ENCODE measurements around the gene TMEM63B. TPM values are rescaled to one million over a fixed set of nuclear protein-coding genes. Genes with fewer than 3 reads are reported as not detected.
"Not testable (repeated sequence)": the region's sequence is repeated elsewhere in the genome, so short reads cannot be mapped to it uniquely, and the experiment has no call there.

Gene TMEM63B
- polyA plus RNA-seq, 3 donors: 1.3 to 25.7 (median 1.9) TPM

GRCh38 chr6:44193307-44193910 lies 66.1 kb downstream of the TMEM63B start:
- no peaks in the 10 kb centered on the region for H3K9me3 ChIP-seq (replicated peaks in 1 of 2; ENCODE audit: control insufficient read depth in 1 of 2, insufficient read depth in 1 of 2, low read length in 2 of 2)
- H3K27me3 ChIP-seq (ENCODE audit: control insufficient read depth in 2 of 2, insufficient read depth in 2 of 2, low read length in 2 of 2): no peaks in the 10 kb centered on the region
- H3K27ac ChIP-seq (ENCODE audit: low read depth in 1 of 2, low read length in 2 of 2): no peak overlapping the region
- no peak overlapping the region for H3K4me2 ChIP-seq (replicated peaks; ENCODE audit: extremely low read depth, low read length, poor library complexity, severe bottlenecking)
- intact Hi-C loops (cut with micrococcal nuclease): no loop called here
- Mint-ChIP-seq H3K4me3 (no peak overlapping the region), H3K36me3 (no peaks in the 10 kb centered on the region), H3K27ac (peak overlapping the region in 1 of 7 donors; percentile 83), H3K4me1 (peaks cover 11% of the 10 kb centered on the region), H3K27me3 (ENCODE audit: low read depth in 3 of 3) (peaks cover 0 to 2% (median 2%) of the 10 kb centered on the region in 3 donors), H3K9me3 (peaks cover 0 to 2% (median 0%) of the 10 kb centered on the region in 7 donors)
- H3K9ac ChIP-seq (ENCODE audit: insufficient read depth, low read length, poor library complexity, severe bottlenecking): no peak overlapping the region
- H3K36me3 ChIP-seq (replicated peaks in 1 of 2; ENCODE audit: control insufficient read depth in 1 of 2, insufficient read depth in 2 of 2, low read length in 2 of 2): no peaks in the 10 kb centered on the region
- H3K79me2 ChIP-seq (ENCODE audit: insufficient read depth, low read length): no peaks in the 10 kb centered on the region
- no peaks in the 10 kb centered on the region for H4K20me1 ChIP-seq (ENCODE audit: insufficient read depth, low read length)
- H3K4me1 ChIP-seq (ENCODE audit: control insufficient read depth in 1 of 2, insufficient read depth in 2 of 2, low read length in 2 of 2): peaks cover 9% of the 10 kb centered on the region in 2 donors
- DNase-seq: no peak
- no peak overlapping the region for H3K4me3 ChIP-seq (replicated peaks in 1 of 3; ENCODE audit: low read depth in 2 of 3, low read length in 3 of 3)
- no peak overlapping the region for H2AFZ ChIP-seq (ENCODE audit: insufficient read depth, low read depth, low read length, poor library complexity, severe bottlenecking)
- TF ChIP-seq CTCF (IDR thresholded peaks at IDR 0.05): no peak
- 98% methylated on average over 5 of the region's 8 CpGs for WGBS (ENCODE audit: insufficient coverage)

GRCh38 chr6:44194326-44194725 lies 67.0 kb downstream of the TMEM63B start:
- no peaks in the 10 kb centered on the region for H3K79me2 ChIP-seq (ENCODE audit: insufficient read depth, low read length)
- no peaks in the 10 kb centered on the region for H3K9me3 ChIP-seq (replicated peaks in 1 of 2; ENCODE audit: control insufficient read depth in 1 of 2, insufficient read depth in 1 of 2, low read length in 2 of 2)
- peak overlapping the region in 1 of 7 donors; percentile 15 for H3K27ac Mint-ChIP-seq
- H3K27me3 ChIP-seq (ENCODE audit: control insufficient read depth in 2 of 2, insufficient read depth in 2 of 2, low read length in 2 of 2): no peaks in the 10 kb centered on the region
- no peaks in the 10 kb centered on the region for H3K36me3 ChIP-seq (replicated peaks in 1 of 2; ENCODE audit: control insufficient read depth in 1 of 2, insufficient read depth in 2 of 2, low read length in 2 of 2)
- H3K9ac ChIP-seq (ENCODE audit: insufficient read depth, low read length, poor library complexity, severe bottlenecking): no peak overlapping the region
- no peak for DNase-seq
- H4K20me1 ChIP-seq (ENCODE audit: insufficient read depth, low read length): no peaks in the 10 kb centered on the region
- 100% methylated on average over 3 of the region's 5 CpGs for WGBS (ENCODE audit: insufficient coverage)
- H3K27me3 Mint-ChIP-seq (ENCODE audit: low read depth in 3 of 3): peaks cover 0 to 2% (median 2%) of the 10 kb centered on the region in 3 donors
- H3K4me1 Mint-ChIP-seq: peaks cover 11% of the 10 kb centered on the region
- H3K4me2 ChIP-seq (replicated peaks; ENCODE audit: extremely low read depth, low read length, poor library complexity, severe bottlenecking): no peak overlapping the region
- peaks cover 0 to 2% (median 0%) of the 10 kb centered on the region in 7 donors for H3K9me3 Mint-ChIP-seq
- no peak for TF ChIP-seq CTCF (IDR thresholded peaks at IDR 0.05)
- H3K4me1 ChIP-seq (ENCODE audit: control insufficient read depth in 1 of 2, insufficient read depth in 2 of 2, low read length in 2 of 2): peaks cover 9% of the 10 kb centered on the region in 2 donors
- no peak overlapping the region for H3K4me3 ChIP-seq (replicated peaks in 1 of 3; ENCODE audit: low read depth in 2 of 3, low read length in 3 of 3)
- H3K36me3 Mint-ChIP-seq: no peaks in the 10 kb centered on the region
- no peak overlapping the region for H2AFZ ChIP-seq (ENCODE audit: insufficient read depth, low read depth, low read length, poor library complexity, severe bottlenecking)
- H3K27ac ChIP-seq (ENCODE audit: low read depth in 1 of 2, low read length in 2 of 2): no peak overlapping the region
- no peak overlapping the region for H3K4me3 Mint-ChIP-seq
- intact Hi-C loops (cut with micrococcal nuclease): no loop called here

GRCh38 chr6:44196351-44196750 lies 69.0 kb downstream of the TMEM63B start:
- H3K9me3 ChIP-seq (replicated peaks in 1 of 2; ENCODE audit: control insufficient read depth in 1 of 2, insufficient read depth in 1 of 2, low read length in 2 of 2); intact Hi-C loops (cut with micrococcal nuclease); H3K4me2 ChIP-seq (replicated peaks; ENCODE audit: extremely low read depth, low read length, poor library complexity, severe bottlenecking); H3K9ac ChIP-seq (ENCODE audit: insufficient read depth, low read length, poor library complexity, severe bottlenecking); H3K9me3 Mint-ChIP-seq; H3K4me1 ChIP-seq (ENCODE audit: control insufficient read depth in 1 of 2, insufficient read depth in 2 of 2, low read length in 2 of 2); H3K36me3 Mint-ChIP-seq; H3K27ac Mint-ChIP-seq; H2AFZ ChIP-seq (ENCODE audit: insufficient read depth, low read depth, low read length, poor library complexity, severe bottlenecking); H3K79me2 ChIP-seq (ENCODE audit: insufficient read depth, low read length); H3K27me3 Mint-ChIP-seq (ENCODE audit: low read depth in 3 of 3); H4K20me1 ChIP-seq (ENCODE audit: insufficient read depth, low read length); H3K4me3 Mint-ChIP-seq; H3K27me3 ChIP-seq (ENCODE audit: control insufficient read depth in 2 of 2, insufficient read depth in 2 of 2, low read length in 2 of 2); H3K4me3 ChIP-seq (replicated peaks in 1 of 3; ENCODE audit: low read depth in 2 of 3, low read length in 3 of 3); H3K36me3 ChIP-seq (replicated peaks in 1 of 2; ENCODE audit: control insufficient read depth in 1 of 2, insufficient read depth in 2 of 2, low read length in 2 of 2); H3K27ac ChIP-seq (ENCODE audit: low read depth in 1 of 2, low read length in 2 of 2); DNase-seq: not testable (repeated sequence)
- WGBS (ENCODE audit: insufficient coverage): 95% methylated on average over 9 of the region's 11 CpGs
- H3K4me1 Mint-ChIP-seq: peaks cover 11% of the 10 kb centered on the region
